Measurements from ENCODE around the gene DLX3.

GRCh38 chr17:49942947-49943346, 52.1 kb downstream of the DLX3 start:
- TF ChIP-seq REST (IDR thresholded peaks at IDR 0.05; ENCODE audit: low read depth) (no peak), TCF12 (IDR thresholded peaks at IDR 0.05; ENCODE audit: low read depth) (no peak), CEBPB (IDR thresholded peaks at IDR 0.05) (no peak), USF1 (IDR thresholded peaks at IDR 0.05) (no peak), CREB1 (IDR thresholded peaks at IDR 0.05; ENCODE audit: low read depth) (no peak), EP300 (IDR thresholded peaks at IDR 0.05; ENCODE audit: borderline replicate concordance) (no peak), TAF1 (IDR thresholded peaks at IDR 0.05; ENCODE audit: low read depth) (no peak), NFIC (IDR thresholded peaks at IDR 0.05) (no peak), TEAD4 (IDR thresholded peaks at IDR 0.05) (no peak), MAX (IDR thresholded peaks at IDR 0.05) (no peak), ZBTB7A (IDR thresholded peaks at IDR 0.05; ENCODE audit: low read depth) (no peak), RAD21 (IDR thresholded peaks at IDR 0.05; ENCODE audit: low read depth) (no peak), YY1 (IDR thresholded peaks at IDR 0.05; ENCODE audit: low read depth) (no peak)

Measured in Ishikawa (cell line).